Measurements from ENCODE around the gene ACKR1.

- TF ChIP-seq EZH2 (IDR thresholded peaks at IDR 0.05; ENCODE audit: low read length, missing control alignments) (no peak), CTCF (conservative IDR thresholded peaks at IDR 0.05 in 1 of 2, IDR thresholded peaks at IDR 0.05 in 1 of 2; ENCODE audit: low read depth in 1 of 2, low read length in 2 of 2) (no peak)
Observed at GRCh38 chr1:159205225-159205624, 550 bp downstream of the ACKR1 start.

Data from fibroblast of lung (primary cell).